ENCODE measurements around the gene PTPRD. TPM values are rescaled to one million over a fixed set of nuclear protein-coding genes. Genes with fewer than 3 reads are reported as not detected.

The PTPRD gene
- polyA plus RNA-seq, 1 experiment: 0.39 TPM

DNA sequence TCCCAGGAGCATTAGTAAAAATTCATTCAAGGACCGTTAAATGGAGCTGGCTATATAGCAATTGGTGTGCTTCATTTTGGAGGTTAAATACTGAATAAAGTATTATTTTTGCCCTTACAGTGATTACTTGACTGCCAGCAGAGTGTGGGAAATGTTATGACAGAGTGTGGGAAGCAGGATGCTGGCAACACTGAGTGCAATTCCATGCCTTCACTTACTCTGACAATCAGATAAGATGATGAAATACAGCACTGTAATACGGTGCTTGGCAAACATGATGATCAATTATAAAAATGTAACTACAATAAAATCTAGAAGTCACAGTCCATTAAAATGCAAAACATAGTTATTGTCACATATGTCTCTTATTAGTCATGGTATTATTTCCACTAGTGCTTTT lies 651.3 kb downstream of the PTPRD start:
- no peaks in the 10 kb centered on the region for H3K36me3 ChIP-seq (ENCODE audit: control insufficient read depth, insufficient read depth, low read length)
- H3K27me3 ChIP-seq (ENCODE audit: control insufficient read depth, insufficient read depth, low read length): no peaks in the 10 kb centered on the region
- no peak overlapping the region for H3K4me3 ChIP-seq (ENCODE audit: low read depth, low read length)
- no peak for DNase-seq (ENCODE audit: low read depth)
- CTCF ChIA-PET: no interaction called here
- POLR2A ChIA-PET: no interaction called here
- TF ChIP-seq CTCF (IDR thresholded peaks at IDR 0.05; ENCODE audit: insufficient read depth, low read depth, low read length): no peak

DNA sequence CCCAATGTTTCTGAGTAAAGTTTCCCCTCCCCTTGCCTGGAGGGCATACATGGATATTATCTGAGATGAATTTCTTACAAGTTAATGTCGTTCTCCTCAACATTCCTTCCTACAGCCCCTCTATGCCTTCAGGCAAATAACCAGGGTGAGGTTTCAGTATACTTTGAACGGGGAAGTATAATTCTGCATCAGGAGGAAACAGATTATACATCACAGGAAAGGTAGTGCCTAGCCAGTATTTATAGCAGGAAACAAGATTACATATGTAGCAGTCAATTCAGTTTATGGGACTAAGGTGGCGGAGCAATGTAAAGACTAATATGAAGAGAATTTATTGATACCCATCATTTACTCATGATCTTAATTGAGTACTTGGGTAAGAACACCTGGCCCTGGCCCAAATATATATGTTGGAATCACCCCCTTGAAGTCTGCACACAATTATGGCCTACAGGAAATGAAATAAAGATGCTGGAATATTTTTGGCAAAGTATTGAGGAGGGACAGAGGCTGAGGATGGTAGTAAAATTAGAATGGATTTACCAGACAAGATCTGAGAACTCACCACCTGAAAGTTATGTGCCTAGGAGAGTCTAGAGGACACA lies 661.1 kb downstream of the PTPRD start:
- ChIA-PET CTCF (interaction anchor here (1.8 kb wide), 1 partner anchor 9 kb away, joined by 7 read pairs; no protein-coding TSS in a partner anchor), POLR2A (no interaction called here)
- Histone ChIP-seq H3K27me3 (ENCODE audit: control insufficient read depth, insufficient read depth, low read length) (no peaks in the 10 kb centered on the region), H3K36me3 (ENCODE audit: control insufficient read depth, insufficient read depth, low read length) (no peaks in the 10 kb centered on the region), H3K4me3 (ENCODE audit: low read depth, low read length) (no peak overlapping the region)
- DNase-seq (ENCODE audit: low read depth): no peak
- TF ChIP-seq CTCF (IDR thresholded peaks at IDR 0.05; ENCODE audit: insufficient read depth, low read depth, low read length): no peak

DNA sequence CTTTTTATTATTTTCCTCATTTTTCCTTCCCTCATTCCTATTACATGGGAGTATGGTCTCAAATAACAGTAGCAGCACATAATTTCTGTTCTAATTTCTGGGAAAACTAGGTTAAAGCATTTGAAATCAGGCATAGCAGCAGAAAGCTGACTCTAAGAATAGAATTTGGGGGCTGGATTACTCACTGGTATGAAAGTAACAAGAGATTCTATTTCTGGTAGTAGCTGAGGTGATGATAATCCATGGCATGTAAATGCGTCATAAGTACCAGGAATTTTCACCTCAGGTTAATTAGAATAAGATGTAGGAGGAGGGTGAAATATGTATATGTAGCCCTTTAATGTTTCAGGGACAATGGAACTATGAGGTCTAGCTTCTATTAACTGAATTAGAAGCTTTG lies 662.0 kb downstream of the PTPRD start:
- ChIA-PET POLR2A (no interaction called here), CTCF (interaction anchor here (0.6 to 1.8 kb wide), 2 partner anchors 9 to 1030 kb away, joined by 4 to 7 read pairs; no protein-coding TSS in a partner anchor)
- no peak overlapping the region for H3K4me3 ChIP-seq (ENCODE audit: low read depth, low read length)
- no peaks in the 10 kb centered on the region for H3K36me3 ChIP-seq (ENCODE audit: control insufficient read depth, insufficient read depth, low read length)
- TF ChIP-seq CTCF (IDR thresholded peaks at IDR 0.05; ENCODE audit: insufficient read depth, low read depth, low read length): no peak
- DNase-seq (ENCODE audit: low read depth): peak; percentile 31
- H3K27me3 ChIP-seq (ENCODE audit: control insufficient read depth, insufficient read depth, low read length): no peaks in the 10 kb centered on the region

DNA sequence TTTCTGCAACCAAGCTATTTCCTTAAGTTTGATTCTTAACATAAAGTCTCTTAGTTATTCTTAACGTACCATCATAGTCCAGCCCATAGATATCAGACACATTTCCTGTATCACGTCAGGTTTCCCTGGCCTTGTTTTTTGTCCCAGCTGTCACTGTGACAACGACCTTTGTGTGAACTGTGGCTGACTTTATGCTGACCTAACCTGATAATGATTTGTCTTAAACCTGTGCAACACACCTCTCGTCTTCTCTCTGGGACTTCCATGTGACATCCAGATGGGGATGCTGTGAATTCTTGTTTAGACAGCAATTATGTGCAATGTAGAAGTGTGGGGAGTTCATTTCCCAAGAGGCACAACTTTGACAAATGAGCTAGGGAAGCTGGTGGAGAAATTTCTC lies 662.8 kb downstream of the PTPRD start:
- Histone ChIP-seq H3K36me3 (ENCODE audit: control insufficient read depth, insufficient read depth, low read length) (no peaks in the 10 kb centered on the region), H3K27me3 (ENCODE audit: control insufficient read depth, insufficient read depth, low read length) (no peaks in the 10 kb centered on the region), H3K4me3 (ENCODE audit: low read depth, low read length) (no peak overlapping the region)
- no peak for DNase-seq (ENCODE audit: low read depth)
- ChIA-PET CTCF (no interaction called here), POLR2A (no interaction called here)
- no peak for TF ChIP-seq CTCF (IDR thresholded peaks at IDR 0.05; ENCODE audit: insufficient read depth, low read depth, low read length)

DNA sequence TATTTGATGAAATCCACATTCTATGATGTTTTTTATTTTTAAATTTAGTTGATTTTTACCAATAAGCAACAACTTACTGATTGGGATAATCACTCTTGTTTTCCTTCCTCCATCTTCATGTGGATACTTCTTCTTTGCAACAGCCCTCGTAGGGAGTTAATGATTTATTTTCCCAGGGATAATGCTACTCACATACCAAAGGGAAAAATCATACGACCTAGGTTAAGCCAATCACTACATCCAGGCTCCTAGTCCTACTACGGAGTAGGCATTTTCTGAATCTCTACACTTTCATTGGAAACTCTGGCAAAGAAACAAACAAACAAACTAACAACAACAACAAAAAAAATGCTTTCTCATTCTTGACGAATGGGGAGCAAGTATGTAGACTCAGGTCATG lies 663.4 kb downstream of the PTPRD start:
- no peaks in the 10 kb centered on the region for H3K27me3 ChIP-seq (ENCODE audit: control insufficient read depth, insufficient read depth, low read length)
- TF ChIP-seq CTCF (IDR thresholded peaks at IDR 0.05; ENCODE audit: insufficient read depth, low read depth, low read length): no peak
- POLR2A ChIA-PET: no interaction called here
- H3K4me3 ChIP-seq (ENCODE audit: low read depth, low read length): no peak overlapping the region
- no peaks in the 10 kb centered on the region for H3K36me3 ChIP-seq (ENCODE audit: control insufficient read depth, insufficient read depth, low read length)
- CTCF ChIA-PET: no interaction called here
- no peak for DNase-seq (ENCODE audit: low read depth)
